Activated CD8-positive, alpha-beta memory T cell treated with anti-CD3 and anti-CD28 coated beads for 36 hours (primary cell): ENCODE measurements around the gene PRRC2C. TPM values are rescaled to one million over a fixed set of nuclear protein-coding genes. Genes with fewer than 3 reads are reported as not detected.
"Not testable (repeated sequence)": the region's sequence is repeated elsewhere in the genome, so short reads cannot be mapped to it uniquely, and the experiment has no call there.

Source experiments
- CTCF ChIA-PET: fragments of 350-600 bp; sonication (Branson Sonifier 250); formaldehyde crosslinking; loops from one replicate; lab custom pipeline; 2021; ENCODE audit warnings: antibody characterized with exemption; lab: Charles Lee
- POLR2A ChIA-PET: fragments of 350-600 bp; sonication (Branson Sonifier 250); formaldehyde crosslinking; loops from one replicate; lab custom pipeline; 2021; ENCODE audit warnings: antibody characterized with exemption; lab: Charles Lee
- total RNA-seq, 2 experiments: library from RNA; stranded (reverse); gene quantifications; one replicate each; pipeline ENCODE4 v1.2.3, GENCODE V29; 2021

The PRRC2C gene
- 100 to 1,000 TPM; 255 to 257 TPM for total RNA-seq

GRCh38 chr1:171485375-171486047, at the start of gene PRRC2C:
Gene PRRC2C (plus strand): TSS chr1:171485530. CDS start chr1:171512089, 26,559 bp downstream.
- ChIA-PET CTCF (interaction anchor here (0.9 to 2.7 kb wide), 12 partner anchors 8 to 514 kb away, joined by 3 to 13 read pairs (median 4); no protein-coding TSS in a partner anchor), POLR2A (interaction anchor here (0.8 to 1.1 kb wide), 4 partner anchors 10 to 257 kb away, joined by 3 to 4 read pairs (median 4); no protein-coding TSS in a partner anchor)

GRCh38 chr1:171438441-171438840, 46.9 kb upstream of the PRRC2C start:
- POLR2A ChIA-PET, result no interaction called here
- CTCF ChIA-PET, result no interaction called here

- CTCF ChIA-PET, POLR2A ChIA-PET: not testable (repeated sequence)
These were observed 45.1 kb upstream of the PRRC2C start for GRCh38 chr1:171440201-171440600.

DNA sequence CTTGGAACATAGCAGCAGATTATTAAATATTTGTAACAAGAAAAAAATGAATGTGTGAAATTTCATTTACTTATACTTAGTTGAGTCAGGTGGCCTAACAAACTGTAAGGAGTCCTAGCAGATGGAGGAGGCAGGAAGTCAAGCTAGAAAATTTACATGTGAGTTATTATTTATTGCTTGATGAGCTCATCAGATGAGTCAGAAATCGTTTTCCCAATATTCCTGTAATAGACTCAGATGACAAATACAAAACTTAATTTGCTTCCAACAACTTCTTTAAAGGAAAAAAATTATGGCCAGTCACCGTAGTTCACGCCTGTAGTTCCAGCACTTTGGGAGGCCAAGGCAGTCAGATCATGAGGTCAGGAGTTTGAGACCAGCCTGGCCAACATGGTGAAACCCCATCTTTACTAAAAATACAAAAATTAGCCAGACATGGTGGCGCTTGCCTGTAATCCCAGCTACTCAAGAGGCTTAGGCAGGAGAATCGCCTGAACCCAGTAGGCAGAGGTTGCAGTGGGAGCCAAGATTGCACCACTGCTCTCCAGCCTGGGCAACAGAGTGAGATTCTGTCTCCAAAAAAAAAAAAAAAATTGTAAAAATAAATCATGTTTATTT, 43.9 kb upstream of the PRRC2C start:
- POLR2A ChIA-PET, CTCF ChIA-PET: not testable (repeated sequence)

GRCh38 chr1:171446386-171446785, 38.9 kb upstream of the PRRC2C start:
- ChIA-PET CTCF (no interaction called here), POLR2A (no interaction called here)

GRCh38 chr1:171455967-171456366, 29.4 kb upstream of the PRRC2C start:
- POLR2A ChIA-PET, result no interaction called here
- CTCF ChIA-PET, result no interaction called here

DNA sequence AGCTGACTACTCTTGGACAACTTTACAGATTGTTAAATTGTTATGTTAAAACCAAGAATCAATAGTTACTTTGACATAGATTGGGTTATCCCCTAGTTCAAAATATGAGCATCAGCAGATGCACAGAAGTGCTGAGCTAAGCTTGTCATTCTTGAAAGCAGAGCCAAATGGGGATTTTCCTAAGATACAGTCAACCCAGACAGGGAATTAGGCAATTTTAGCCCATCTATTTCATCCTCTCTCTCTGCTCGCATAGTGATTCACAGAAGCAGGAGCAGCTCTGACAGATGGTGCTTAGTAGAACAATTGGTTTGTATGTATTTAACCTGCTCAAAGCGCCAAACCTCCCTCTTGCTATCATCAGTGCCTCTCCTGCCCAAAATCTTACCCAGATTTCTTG, 27.9 kb upstream of the PRRC2C start:
- ChIA-PET POLR2A (no interaction called here), CTCF (no interaction called here)

- POLR2A ChIA-PET, result no interaction called here
- CTCF ChIA-PET, result no interaction called here
These were observed 25.2 kb upstream of the PRRC2C start for GRCh38 chr1:171460018-171460620.

DNA sequence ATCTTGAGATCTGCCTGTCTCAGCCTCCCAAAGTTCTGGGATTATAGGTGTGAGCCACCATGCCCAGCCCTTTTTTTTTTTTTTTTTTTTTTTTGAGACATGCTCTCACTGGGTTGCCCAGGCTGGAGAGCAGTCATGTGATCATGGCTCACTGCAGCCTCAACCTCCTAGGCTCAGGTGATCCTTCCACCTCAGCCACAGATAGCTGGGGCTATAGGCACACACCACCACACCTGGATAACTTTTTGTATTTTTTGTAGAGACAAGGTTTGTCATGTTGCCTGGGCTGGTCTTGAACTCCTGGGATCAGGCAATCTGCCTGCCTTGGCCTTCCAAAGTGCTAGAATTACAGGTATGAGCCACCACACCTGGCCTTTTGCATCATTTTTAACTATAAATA, 17.7 kb upstream of the PRRC2C start:
- ChIA-PET CTCF (no interaction called here), POLR2A (no interaction called here)

DNA sequence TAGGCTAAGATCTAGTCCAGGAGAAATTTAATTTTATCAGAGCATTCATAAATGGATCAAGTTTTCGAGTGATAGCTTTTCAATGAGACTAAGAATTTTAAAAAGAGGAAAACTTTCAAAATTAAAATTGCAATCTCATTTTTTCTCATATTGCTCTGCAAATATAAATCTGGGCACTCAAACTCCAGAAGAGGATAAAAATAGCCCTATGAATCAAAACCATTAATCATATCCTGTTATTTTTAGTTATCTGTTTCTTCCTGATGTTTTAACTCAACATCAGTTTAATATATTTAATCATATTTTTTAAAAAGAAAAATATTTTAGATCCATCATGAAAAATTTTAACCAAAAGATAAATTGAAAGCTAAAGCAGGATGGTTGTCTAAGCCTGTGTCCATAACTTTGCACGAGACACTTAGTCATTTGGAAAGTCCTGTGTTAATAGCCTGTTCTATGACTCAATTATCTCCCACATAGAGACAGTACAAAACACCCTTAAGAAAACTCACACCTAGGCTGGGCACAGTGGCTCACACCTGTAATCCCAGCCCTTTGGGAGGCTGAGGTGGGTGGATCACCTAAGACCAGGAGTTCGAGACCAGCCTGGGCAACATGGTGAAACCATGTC, 17.1 kb upstream of the PRRC2C start:
- ChIA-PET CTCF (no interaction called here), POLR2A (no interaction called here)

- POLR2A ChIA-PET, result no interaction called here
- CTCF ChIA-PET, result interaction anchor here (0.6 kb wide), 1 partner anchor 263 kb away, joined by 5 read pairs; no protein-coding TSS in a partner anchor
These were observed 14.6 kb upstream of the PRRC2C start for GRCh38 chr1:171470726-171471125.

DNA sequence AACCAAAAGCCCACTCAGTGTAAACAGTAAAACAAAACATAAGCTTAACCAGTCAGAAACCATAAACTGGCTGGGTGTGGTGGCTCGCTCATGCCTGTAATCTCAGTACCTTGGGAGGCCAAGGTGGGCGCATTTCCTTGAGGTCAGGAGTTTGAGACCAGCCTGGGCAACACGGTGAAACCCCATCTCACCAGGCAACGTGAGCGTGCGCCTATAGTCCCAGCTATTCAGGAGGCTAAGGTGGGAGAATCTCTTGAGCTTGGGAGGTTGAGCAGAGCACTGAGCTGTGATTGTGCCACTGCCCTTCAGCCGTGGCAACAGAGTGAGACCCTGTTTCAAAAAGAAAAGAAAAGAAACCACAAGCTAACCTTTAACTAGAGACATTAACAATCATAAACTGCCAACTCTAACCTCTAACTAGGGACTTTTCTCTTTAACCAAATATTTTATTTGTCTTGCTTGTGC, 13.1 kb upstream of the PRRC2C start:
- CTCF ChIA-PET, result no interaction called here
- POLR2A ChIA-PET, result no interaction called here

DNA sequence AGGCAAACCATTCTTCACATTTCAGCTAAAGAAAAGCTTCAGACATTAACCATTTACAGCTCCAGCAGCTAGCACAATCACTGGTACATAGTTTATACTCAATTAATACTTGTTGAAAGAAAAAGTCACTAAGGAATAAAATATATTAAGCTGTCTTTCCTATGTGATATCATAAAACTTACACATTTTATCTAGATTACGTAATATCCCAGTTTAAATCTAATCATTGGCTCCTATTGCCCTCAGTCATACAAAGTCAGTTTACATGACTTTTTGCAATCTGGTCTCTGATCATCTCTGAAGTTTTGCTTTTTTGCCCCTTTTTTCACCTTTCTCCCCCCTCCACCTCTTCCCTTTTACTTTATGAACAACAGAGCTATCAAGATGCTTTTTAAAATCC, 8.5 kb upstream of the PRRC2C start:
- ChIA-PET POLR2A (no interaction called here), CTCF (no interaction called here)

DNA sequence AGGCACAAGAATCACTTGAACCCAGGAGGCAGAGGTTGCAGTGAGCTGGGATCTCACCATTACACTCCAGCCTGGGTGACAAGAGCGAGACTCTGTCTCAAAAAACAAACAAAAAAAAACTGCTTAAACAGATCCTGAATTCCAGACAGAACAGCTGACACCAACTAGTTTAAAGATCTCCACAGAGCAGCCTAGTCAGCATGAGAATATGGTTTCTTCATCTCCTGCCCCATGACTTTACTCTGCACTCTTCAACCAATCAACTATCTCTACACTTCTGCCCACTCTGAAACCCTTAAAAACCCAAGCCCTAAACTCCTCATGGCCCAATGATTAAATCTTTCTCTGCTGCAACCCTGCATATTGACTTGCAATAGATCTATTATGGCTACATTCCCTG, 7.5 kb upstream of the PRRC2C start:
- CTCF ChIA-PET, result no interaction called here
- POLR2A ChIA-PET, result no interaction called here

GRCh38 chr1:171480035-171480434, 5.3 kb upstream of the PRRC2C start:
- CTCF ChIA-PET, result no interaction called here
- POLR2A ChIA-PET, result no interaction called here

GRCh38 chr1:171484760-171485374, 463 bp upstream of the PRRC2C start:
- CTCF ChIA-PET, result interaction anchor here (0.9 to 2.7 kb wide), 12 partner anchors 8 to 515 kb away, joined by 3 to 13 read pairs (median 4); no protein-coding TSS in a partner anchor
- POLR2A ChIA-PET, result interaction anchor here (0.8 to 1.0 kb wide), 3 partner anchors 11 to 258 kb away, joined by 4 read pairs; no protein-coding TSS in a partner anchor

GRCh38 chr1:171486048-171486519, 754 bp downstream of the PRRC2C start:
- POLR2A ChIA-PET, result interaction anchor here (1.1 kb wide), 1 partner anchor 29 kb away, joined by 3 read pairs; no protein-coding TSS in a partner anchor

DNA sequence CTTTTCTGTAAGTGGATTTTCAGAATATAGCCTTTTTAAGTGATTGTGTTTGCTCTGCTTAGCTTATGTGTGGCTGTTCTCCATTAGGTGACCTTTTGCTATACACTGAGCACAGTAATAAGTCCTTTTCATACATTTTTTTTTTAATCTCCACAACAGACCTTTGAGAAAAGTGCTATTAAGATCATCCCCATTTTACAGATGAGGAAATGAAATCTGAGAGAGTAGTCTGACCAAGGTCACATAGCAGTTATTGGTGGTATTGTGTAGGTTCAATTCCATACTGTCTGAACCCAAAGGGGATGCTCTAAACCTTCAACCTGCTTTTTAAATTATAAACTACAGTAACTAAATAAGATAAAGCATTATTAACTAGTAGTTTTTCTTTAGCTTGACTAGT, 1.7 kb downstream of the PRRC2C start:
- CTCF ChIA-PET, result no interaction called here

More at GRCh38 chr1:171486048-171486519, 754 bp downstream of the PRRC2C start:
- CTCF ChIA-PET, result interaction anchor here (1.1 to 2.7 kb wide), 8 partner anchors 7 to 159 kb away, joined by 3 to 13 read pairs (median 4); no protein-coding TSS in a partner anchor

More for the DNA sequence above, 1.7 kb downstream of the PRRC2C start:
- POLR2A ChIA-PET, result no interaction called here
